HCT116 (cell line): Measurements from ENCODE around the gene UBE4A. TPM values are rescaled to one million over a fixed set of nuclear protein-coding genes. Genes with fewer than 3 reads are reported as not detected.

Experiments used
- ATAC-seq: fragments of 200-7000 bp; cut with Tn5 transposase; 2 replicates; pipeline ENCODE4 v1.9.1; 2020; ENCODE audit warnings: mild to moderate bottlenecking, moderate library complexity
- BruUV-seq: library from RNA; stranded (reverse); fragments of 400-500 nt; replicated peaks from 2 replicates; lab custom pipeline; 2021; lab: Mats Ljungman, UMichigan
- CTCF ChIA-PET: fragments of 300-600 bp; sonication (Branson Sonifier 250); formaldehyde crosslinking; loops from one replicate; lab custom pipeline; 2021; ENCODE audit warnings: antibody characterized with exemption; lab: Charles Lee
- POLR2A ChIA-PET: fragments of 300-600, 350-600 bp; sonication (Branson Sonifier 250); formaldehyde crosslinking; loops from one replicate; lab custom pipeline; 2021; ENCODE audit warnings: antibody characterized with exemption; lab: Charles Lee
- RAD21 ChIA-PET, 2 experiments: fragments of 300-600 bp; sonication (Branson Sonifier 250); formaldehyde crosslinking; loops; one replicate each; lab custom pipeline; 2023; ENCODE audit warnings: low total read pairs in 2 of 2; ENCODE audit not compliant: uncharacterized antibody in 2 of 2, unreplicated experiment in 2 of 2, low non-redundant PET in 1 of 2; lab: Charles Lee
- DNase-seq: peaks from one replicate; pipeline ENCODE4 v3.0.0-alpha.2; 2010; ENCODE audit warnings: low read depth, low spot score
- H2AFZ ChIP-seq: fragments of 200-600 bp; shearing (Covaris generic), sonication (generic); 2 replicates; pipeline ENCODE4 v1.6.1; 2017; ENCODE audit warnings: low read depth, mixed run types, mixed read lengths, antibody characterized with exemption, low read length; ENCODE audit not compliant: poor library complexity, severe bottlenecking
- H3K27ac ChIP-seq: 2 replicates; pipeline ENCODE4 v1.5.1; 2012; ENCODE audit warnings: low read depth, low read length
- H3K27me3 ChIP-seq: fragments of 200-600 bp; sonication (generic); 2 replicates; pipeline ENCODE4 v1.6.1; 2016; ENCODE audit warnings: mixed run types, low read length, mixed read lengths; ENCODE audit not compliant: insufficient read depth
- H3K36me3 ChIP-seq, 2 experiments: fragments of 200-500 bp in 1 of 2; fragments of 200-600 bp in 1 of 2; sonication (Bioruptor generic) in 1 of 2; sonication (generic) in 1 of 2; 2 replicates each; pipeline versions ENCODE4 v1.5.1 to v1.6.1; 2014 to 2016; ENCODE audit warnings: low read length in 2 of 2, inconsistent platforms in 1 of 2, mixed read lengths in 1 of 2, mixed run types in 1 of 2; ENCODE audit not compliant: insufficient read depth in 2 of 2, control insufficient read depth in 1 of 2
- H3K4me1 ChIP-seq, 2 experiments: fragments of 200-600 bp in 1 of 2; sonication (generic) in 1 of 2; 2 replicates each; pipeline versions ENCODE4 v1.5.1 to v1.6.1; 2012 to 2017; ENCODE audit warnings: low read length in 2 of 2, inconsistent platforms in 1 of 2, mild to moderate bottlenecking in 1 of 2, mixed read lengths in 1 of 2, mixed run types in 1 of 2, moderate library complexity in 1 of 2; ENCODE audit not compliant: insufficient read depth in 2 of 2, control insufficient read depth in 1 of 2
- H3K4me2 ChIP-seq: fragments of 200-600 bp; sonication (generic); 2 replicates; pipeline ENCODE4 v1.6.1; 2017; ENCODE audit warnings: mixed run types, low read length, mixed read lengths
- H3K4me3 ChIP-seq, 2 experiments: fragments of 200-600 bp in 1 of 2; sonication (generic) in 1 of 2; replicated peaks in 1 of 2; 2 replicates each; pipeline ENCODE4 v1.5.1; 2011 to 2016; ENCODE audit warnings: low read length in 2 of 2, control low read depth in 1 of 2, low read depth in 1 of 2, mild to moderate bottlenecking in 1 of 2, mixed read lengths in 1 of 2, mixed run types in 1 of 2
- H3K79me2 ChIP-seq: fragments of 200-600 bp; sonication (generic); 2 replicates; pipeline ENCODE4 v1.6.1; 2017; ENCODE audit warnings: mild to moderate bottlenecking, mixed run types, low read length, moderate library complexity, mixed read lengths; ENCODE audit not compliant: insufficient read depth
- H3K9ac ChIP-seq: fragments of 200-600 bp; sonication (generic); 2 replicates; pipeline ENCODE4 v1.6.1; 2016; ENCODE audit warnings: low read length, mixed read lengths
- H3K9me2 ChIP-seq: fragments of 200-600 bp; sonication (generic), shearing (Covaris generic); 2 replicates; pipeline ENCODE4 v1.6.1; 2017; ENCODE audit warnings: mixed run types, mild to moderate bottlenecking, moderate library complexity; ENCODE audit not compliant: insufficient read depth
- H3K9me3 ChIP-seq, 2 experiments: fragments of 200-500 bp in 1 of 2; fragments of 200-600 bp in 1 of 2; sonication (Bioruptor generic) in 1 of 2; sonication (generic) in 1 of 2; 2 replicates each; pipeline ENCODE4 v1.6.1; 2014 to 2017; ENCODE audit warnings: low read length in 2 of 2, mixed read lengths in 2 of 2, inconsistent platforms in 1 of 2, low read depth in 1 of 2, mild to moderate bottlenecking in 1 of 2, mixed run types in 1 of 2, moderate library complexity in 1 of 2; ENCODE audit not compliant: control insufficient read depth in 1 of 2, insufficient read depth in 1 of 2
- H4K20me1 ChIP-seq: fragments of 200-600 bp; sonication (generic), shearing (Covaris generic); 2 replicates; pipeline ENCODE4 v1.6.1; 2017; ENCODE audit warnings: mixed run types, mild to moderate bottlenecking, moderate library complexity; ENCODE audit not compliant: insufficient read depth
- EGR1 ChIP-seq: IDR thresholded peaks from 2 replicates; pipeline ENCODE4 v1.6.1; 2012; ENCODE audit warnings: low read depth
- ELF1 ChIP-seq: IDR thresholded peaks from 2 replicates; pipeline ENCODE4 v1.6.1; 2012; ENCODE audit warnings: low read depth, borderline replicate concordance
- EZH2phosphoT487 ChIP-seq: fragments of 200-600 bp; IDR thresholded peaks from 2 replicates; pipeline ENCODE4 v1.6.1; 2018; ENCODE audit warnings: antibody characterized with exemption, borderline replicate concordance
- FOSL1 ChIP-seq: IDR thresholded peaks from 2 replicates; pipeline ENCODE4 v1.6.1; 2012; ENCODE audit warnings: low read depth
- MAX ChIP-seq: IDR thresholded peaks from 2 replicates; pipeline ENCODE4 v1.6.1; 2012
- RAD21 ChIP-seq: IDR thresholded peaks from 2 replicates; pipeline ENCODE4 v1.6.1; 2012; ENCODE audit warnings: low read depth, mild to moderate bottlenecking
- ZBTB33 ChIP-seq: IDR thresholded peaks from 2 replicates; pipeline ENCODE4 v1.6.1; 2011; ENCODE audit warnings: mild to moderate bottlenecking, low read length, moderate library complexity; ENCODE audit not compliant: insufficient replicate concordance; ENCODE audit errors: extremely low read depth
- ZFX ChIP-seq: fragments of 450-650 bp; IDR thresholded peaks from 2 replicates; pipeline ENCODE4 v1.6.1; 2017
- intact Hi-C: fragments of 100-400 bp; cut with micrococcal nuclease; formaldehyde crosslinking; loops from 2 replicates; pipeline ENCODE4 v1.10.0; 2022
- total RNA-seq: library from RNA; stranded (reverse); gene quantifications from one replicate; pipeline ENCODE4 v1.2.1, GENCODE V29; 2021; ENCODE audit not compliant: unreplicated experiment

The UBE4A gene
- total RNA-seq, 1 experiment from 2014 or later, result 49.9 TPM

- no peak overlapping the region for H3K4me2 ChIP-seq
- ChIA-PET CTCF (no interaction called here), POLR2A (no interaction called here), RAD21 (no interaction called here)
- H3K9ac ChIP-seq, result no peak overlapping the region
- H3K27me3 ChIP-seq, result no peaks in the 10 kb centered on the region
- peaks cover 20 to 26% of the 10 kb centered on the region in 2 experiments; a peak in 3 of 4 replicates for H3K36me3 ChIP-seq
- no peak for DNase-seq
- H3K27ac ChIP-seq, result no peak overlapping the region
- ATAC-seq, result no peak
- no peaks in the 10 kb centered on the region for H3K9me2 ChIP-seq
- BruUV-seq, result no TSS peak
- no peaks in the 10 kb centered on the region for H3K9me3 ChIP-seq
- H2AFZ ChIP-seq, result no peak overlapping the region
- no peak overlapping the region for H3K4me3 ChIP-seq
- peaks cover 46% of the 10 kb centered on the region for H3K79me2 ChIP-seq
- H4K20me1 ChIP-seq, result no peaks in the 10 kb centered on the region
- H3K4me1 ChIP-seq, result no peaks in the 10 kb centered on the region
- no peak for TF ChIP-seq ZFX
- TF ChIP-seq RAD21, result no peak
- no peak for TF ChIP-seq MAX
- TF ChIP-seq EZH2phosphoT487, result no peak
- TF ChIP-seq FOSL1, result no peak
- no peak for TF ChIP-seq EGR1
- intact Hi-C loops, result no loop called here
Observed at GRCh38 chr11:118366287-118366686, 6.9 kb downstream of the UBE4A start.

GRCh38 chr11:118370774-118371173, 11.4 kb downstream of the UBE4A start:
- DNase-seq (no peak), ATAC-seq (peak; percentile 61)
- intact Hi-C loops, result no loop called here
- no peaks in the 10 kb centered on the region for H4K20me1 ChIP-seq
- H3K4me2 ChIP-seq, result no peak overlapping the region
- TF ChIP-seq EGR1 (no peak), ELF1 (no peak), ZBTB33 (no peak)
- RAD21 ChIA-PET, result no interaction called here
- H3K27ac ChIP-seq, result no peak overlapping the region
- H3K4me3 ChIP-seq, result no peak overlapping the region
- no peaks in the 10 kb centered on the region for H3K9me3 ChIP-seq
- H3K79me2 ChIP-seq, result peaks cover 8% of the 10 kb centered on the region; the same call in 1 of the 2 replicates
- H3K36me3 ChIP-seq, result peaks cover 54 to 55% of the 10 kb centered on the region in 2 experiments; a peak in 3 of 4 replicates
- no peak overlapping the region for H3K9ac ChIP-seq
- CTCF ChIA-PET, result no interaction called here
- POLR2A ChIA-PET, result no interaction called here
- no peaks in the 10 kb centered on the region for H3K27me3 ChIP-seq
- BruUV-seq, result no TSS peak
- no peaks in the 10 kb centered on the region for H3K4me1 ChIP-seq
- no peaks in the 10 kb centered on the region for H3K9me2 ChIP-seq
- H2AFZ ChIP-seq, result no peak overlapping the region
